HEK293 (cell line): ENCODE measurements around the gene ZGPAT.

ENCODE experiments used
- CTCF ChIA-PET: fragments of 350-600 bp; formaldehyde crosslinking; extraction: SDS; loops from one replicate; lab custom pipeline; 2021; ENCODE audit warnings: antibody characterized with exemption; lab: Yijun Ruan, JAX
- POLR2A ChIA-PET: fragments of 300-600 bp; formaldehyde crosslinking; extraction: SDS; loops from one replicate; lab custom pipeline; 2020; ENCODE audit warnings: antibody characterized with exemption, inconsistent platforms; lab: Yijun Ruan, JAX
- H3K27ac ChIP-seq: fragments of 200-500 bp; sonication (Bioruptor generic); 2 replicates; pipeline ENCODE4 v1.5.1; 2014; ENCODE audit warnings: low read depth, low read length, control low read depth, inconsistent platforms; ENCODE audit errors: extremely low read depth
- H3K36me3 ChIP-seq, 2 experiments: fragments of 200-500 bp in 1 of 2; sonication (Bioruptor generic) in 1 of 2; 1 replicate in 1 of 2; 2 replicates in 1 of 2; pipeline ENCODE4 v1.5.1; 2014 to 2017; ENCODE audit warnings: inconsistent platforms in 2 of 2, low read length in 2 of 2; ENCODE audit not compliant: control insufficient read depth in 2 of 2, insufficient read depth in 1 of 2
- H3K4me1 ChIP-seq: fragments of 200-500 bp; sonication (Bioruptor generic); 2 replicates; pipeline ENCODE4 v1.5.1; 2014; ENCODE audit warnings: mild to moderate bottlenecking, low read length, inconsistent platforms; ENCODE audit not compliant: control insufficient read depth, insufficient read depth
- H3K4me3 ChIP-seq: 2 replicates; pipeline ENCODE4 v1.5.1; 2011; ENCODE audit warnings: low read depth, mild to moderate bottlenecking, control low read depth, low read length, moderate library complexity
- H3K9me3 ChIP-seq: fragments of 200-500 bp; sonication (Bioruptor generic); 2 replicates; pipeline ENCODE4 v1.5.1; 2014; ENCODE audit warnings: low read depth, low read length, inconsistent platforms; ENCODE audit not compliant: control insufficient read depth, insufficient read depth
- GLI2 ChIP-seq: fragments of 450-650 bp; formaldehyde crosslinking; IDR thresholded peaks from 2 replicates; pipeline ENCODE4; 2017; ENCODE audit warnings: missing biosample characterization, missing genetic modification characterization, low read depth, borderline replicate concordance
- KLF1 ChIP-seq: fragments of 450-650 bp; formaldehyde crosslinking; IDR thresholded peaks from 2 replicates; pipeline ENCODE4 v1.5.1; 2016; ENCODE audit warnings: missing biosample characterization, missing genetic modification characterization
- KLF10 ChIP-seq: fragments of 450-650 bp; IDR thresholded peaks from 2 replicates; pipeline ENCODE4 v1.5.1; 2018; ENCODE audit warnings: missing biosample characterization, mild to moderate bottlenecking, missing genetic modification characterization
- KLF16 ChIP-seq: fragments of 450-650 bp; formaldehyde crosslinking; IDR thresholded peaks from 2 replicates; pipeline ENCODE4 v1.5.1; 2017; ENCODE audit warnings: missing biosample characterization, missing genetic modification characterization
- KLF8 ChIP-seq: fragments of 450-650 bp; formaldehyde crosslinking; IDR thresholded peaks from 2 replicates; pipeline ENCODE4 v1.5.1; 2016; ENCODE audit warnings: missing biosample characterization, missing genetic modification characterization
- MZF1 ChIP-seq: fragments of 450-650 bp; formaldehyde crosslinking; IDR thresholded peaks from 2 replicates; pipeline ENCODE4 v1.5.1; 2017; ENCODE audit warnings: missing biosample characterization, missing genetic modification characterization, borderline replicate concordance
- SP3 ChIP-seq: fragments of 450-650 bp; formaldehyde crosslinking; IDR thresholded peaks from 2 replicates; pipeline ENCODE4 v1.5.1; 2016; ENCODE audit warnings: missing biosample characterization, missing genetic modification characterization
- TCF7L2 ChIP-seq: IDR thresholded peaks from 2 replicates; pipeline ENCODE4 v1.6.1; 2011; ENCODE audit warnings: low read depth, mild to moderate bottlenecking, inconsistent platforms, low read length, moderate library complexity, borderline replicate concordance
- YY2 ChIP-seq: fragments of 450-650 bp; formaldehyde crosslinking; IDR thresholded peaks from 2 replicates; pipeline ENCODE4 v1.5.1; 2016; ENCODE audit warnings: missing biosample characterization, missing genetic modification characterization
- ZFP3 ChIP-seq: fragments of 450-650 bp; formaldehyde crosslinking; IDR thresholded peaks from 2 replicates; pipeline ENCODE4 v1.5.1; 2016; ENCODE audit warnings: low read depth, missing biosample characterization, missing genetic modification characterization
- ZFP69B ChIP-seq: fragments of 450-650 bp; formaldehyde crosslinking; IDR thresholded peaks from 2 replicates; pipeline ENCODE4 v1.5.1; 2016; ENCODE audit warnings: missing biosample characterization, missing genetic modification characterization
- ZNF10 ChIP-seq: fragments of 450-650 bp; formaldehyde crosslinking; IDR thresholded peaks from 2 replicates; pipeline ENCODE4 v1.5.1; 2017; ENCODE audit warnings: missing biosample characterization, missing genetic modification characterization
- ZNF133 ChIP-seq: fragments of 450-650 bp; formaldehyde crosslinking; IDR thresholded peaks from 2 replicates; pipeline ENCODE4 v1.5.1; 2016; ENCODE audit warnings: missing biosample characterization, missing genetic modification characterization
- ZNF155 ChIP-seq: fragments of 450-650 bp; formaldehyde crosslinking; IDR thresholded peaks from 2 replicates; pipeline ENCODE4 v1.5.1; 2016; ENCODE audit warnings: missing biosample characterization, missing genetic modification characterization
- ZNF248 ChIP-seq: fragments of 450-650 bp; formaldehyde crosslinking; IDR thresholded peaks from 2 replicates; pipeline ENCODE4 v1.5.1; 2017; ENCODE audit warnings: missing biosample characterization, missing genetic modification characterization
- ZNF311 ChIP-seq: fragments of 450-650 bp; formaldehyde crosslinking; IDR thresholded peaks from 2 replicates; pipeline ENCODE4 v1.5.1; 2017; ENCODE audit warnings: missing biosample characterization, missing genetic modification characterization, borderline replicate concordance
- ZNF518A ChIP-seq: fragments of 450-650 bp; formaldehyde crosslinking; conservative IDR thresholded peaks from 2 replicates; pipeline ENCODE4 v1.5.1; 2016; ENCODE audit warnings: low read depth, missing biosample characterization, missing genetic modification characterization
- ZNF560 ChIP-seq: fragments of 450-650 bp; formaldehyde crosslinking; IDR thresholded peaks from 2 replicates; pipeline ENCODE4 v1.5.1; 2017; ENCODE audit warnings: missing biosample characterization, missing genetic modification characterization, borderline replicate concordance
- ZNF707 ChIP-seq: fragments of 450-650 bp; formaldehyde crosslinking; IDR thresholded peaks from 2 replicates; pipeline ENCODE4 v1.5.1; 2016; ENCODE audit warnings: missing biosample characterization, missing genetic modification characterization
- ZSCAN16 ChIP-seq: fragments of 450-650 bp; formaldehyde crosslinking; IDR thresholded peaks from 2 replicates; pipeline ENCODE4 v1.5.1; 2016; ENCODE audit warnings: missing biosample characterization, missing genetic modification characterization
- ZSCAN18 ChIP-seq: fragments of 450-650 bp; formaldehyde crosslinking; IDR thresholded peaks from 2 replicates; pipeline ENCODE4 v1.5.1; 2016; ENCODE audit warnings: missing biosample characterization, missing genetic modification characterization
- TF ChIP-seq, protein P1 (sequence below): fragments of 450-650 bp; formaldehyde crosslinking; IDR thresholded peaks from 2 replicates; pipeline ENCODE4 v1.5.1; 2016; ENCODE audit warnings: missing biosample characterization, missing genetic modification characterization
- TF ChIP-seq, protein P2 (sequence below): fragments of 450-650 bp; formaldehyde crosslinking; IDR thresholded peaks from 2 replicates; pipeline ENCODE4 v1.5.1; 2016; ENCODE audit warnings: missing biosample characterization, missing genetic modification characterization
- TF ChIP-seq, protein P3 (sequence below): fragments of 450-650 bp; formaldehyde crosslinking; IDR thresholded peaks from 2 replicates; pipeline ENCODE4 v1.5.1; 2016; ENCODE audit warnings: missing biosample characterization, missing genetic modification characterization
- TF ChIP-seq, protein P4 (sequence below): fragments of 450-650 bp; formaldehyde crosslinking; IDR thresholded peaks from 2 replicates; pipeline ENCODE4 v1.5.1; 2017; ENCODE audit warnings: missing biosample characterization, missing genetic modification characterization
- TF ChIP-seq, protein P5 (sequence below): sonication (generic); formaldehyde crosslinking; IDR thresholded peaks from 2 replicates; pipeline ENCODE4 v1.8.1; 2022; ENCODE audit warnings: mild to moderate bottlenecking, moderate library complexity, missing genetic modification reagents

The ZGPAT gene

GRCh38 chr20:63696306-63696627, 11.6 kb upstream of the ZGPAT start:
- no peak overlapping the region for H3K27ac ChIP-seq
- ChIA-PET CTCF (no interaction called here), POLR2A (interaction anchor here (1.6 kb wide), 1 partner anchor 12 kb away, joined by 5 read pairs; the partner anchor contains the start of genes ARFRP1 and ZGPAT)
- H3K9me3 ChIP-seq, result no peaks in the 10 kb centered on the region
- no peak overlapping the region for H3K4me3 ChIP-seq
- peaks cover 0 to 23% of the 10 kb centered on the region in 2 experiments; a peak in 1 of 3 replicates for H3K36me3 ChIP-seq
- H3K4me1 ChIP-seq, result no peaks in the 10 kb centered on the region
- no peak for TF ChIP-seq GLI2 (tag by site-specific recombination)
- no peak for TF ChIP-seq ZNF707
- no peak for TF ChIP-seq ZSCAN16 (tag by site-specific recombination)
- TF ChIP-seq SP3 (tag by site-specific recombination), result peak; percentile 35; the same call in 1 of the 2 replicates
- no peak for TF ChIP-seq MZF1 (tag by site-specific recombination)
- no peak for TF ChIP-seq ZFP69B (tag by site-specific recombination)
- peak; percentile 86 for TF ChIP-seq KLF1 (tag by site-specific recombination)
- TF ChIP-seq KLF8, result 0 out of 2 replicates have a peak, but pooled peaks have one; percentile 57
- no peak for TF ChIP-seq KLF10 (tag by site-specific recombination)
- no peak for TF ChIP-seq ZNF133 (tag by site-specific recombination)
- TF ChIP-seq, protein P1, sequence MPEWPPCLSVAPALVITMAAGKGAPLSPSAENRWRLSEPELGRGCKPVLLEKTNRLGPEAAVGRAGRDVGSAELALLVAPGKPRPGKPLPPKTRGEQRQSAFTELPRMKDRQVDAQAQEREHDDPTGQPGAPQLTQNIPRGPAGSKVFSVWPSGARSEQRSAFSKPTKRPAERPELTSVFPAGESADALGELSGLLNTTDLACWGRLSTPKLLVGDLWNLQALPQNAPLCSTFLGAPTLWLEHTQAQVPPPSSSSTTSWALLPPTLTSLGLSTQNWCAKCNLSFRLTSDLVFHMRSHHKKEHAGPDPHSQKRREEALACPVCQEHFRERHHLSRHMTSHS (tag by site-specific recombination), result no peak
- TF ChIP-seq, protein P2, sequence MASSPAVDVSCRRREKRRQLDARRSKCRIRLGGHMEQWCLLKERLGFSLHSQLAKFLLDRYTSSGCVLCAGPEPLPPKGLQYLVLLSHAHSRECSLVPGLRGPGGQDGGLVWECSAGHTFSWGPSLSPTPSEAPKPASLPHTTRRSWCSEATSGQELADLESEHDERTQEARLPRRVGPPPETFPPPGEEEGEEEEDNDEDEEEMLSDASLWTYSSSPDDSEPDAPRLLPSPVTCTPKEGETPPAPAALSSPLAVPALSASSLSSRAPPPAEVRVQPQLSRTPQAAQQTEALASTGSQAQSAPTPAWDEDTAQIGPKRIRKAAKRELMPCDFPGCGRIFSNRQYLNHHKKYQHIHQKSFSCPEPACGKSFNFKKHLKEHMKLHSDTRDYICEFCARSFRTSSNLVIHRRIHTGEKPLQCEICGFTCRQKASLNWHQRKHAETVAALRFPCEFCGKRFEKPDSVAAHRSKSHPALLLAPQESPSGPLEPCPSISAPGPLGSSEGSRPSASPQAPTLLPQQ (tag by site-specific recombination), result no peak
- TF ChIP-seq, protein P3, sequence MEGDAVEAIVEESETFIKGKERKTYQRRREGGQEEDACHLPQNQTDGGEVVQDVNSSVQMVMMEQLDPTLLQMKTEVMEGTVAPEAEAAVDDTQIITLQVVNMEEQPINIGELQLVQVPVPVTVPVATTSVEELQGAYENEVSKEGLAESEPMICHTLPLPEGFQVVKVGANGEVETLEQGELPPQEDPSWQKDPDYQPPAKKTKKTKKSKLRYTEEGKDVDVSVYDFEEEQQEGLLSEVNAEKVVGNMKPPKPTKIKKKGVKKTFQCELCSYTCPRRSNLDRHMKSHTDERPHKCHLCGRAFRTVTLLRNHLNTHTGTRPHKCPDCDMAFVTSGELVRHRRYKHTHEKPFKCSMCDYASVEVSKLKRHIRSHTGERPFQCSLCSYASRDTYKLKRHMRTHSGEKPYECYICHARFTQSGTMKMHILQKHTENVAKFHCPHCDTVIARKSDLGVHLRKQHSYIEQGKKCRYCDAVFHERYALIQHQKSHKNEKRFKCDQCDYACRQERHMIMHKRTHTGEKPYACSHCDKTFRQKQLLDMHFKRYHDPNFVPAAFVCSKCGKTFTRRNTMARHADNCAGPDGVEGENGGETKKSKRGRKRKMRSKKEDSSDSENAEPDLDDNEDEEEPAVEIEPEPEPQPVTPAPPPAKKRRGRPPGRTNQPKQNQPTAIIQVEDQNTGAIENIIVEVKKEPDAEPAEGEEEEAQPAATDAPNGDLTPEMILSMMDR (tag by site-specific recombination), result no peak
- no peak for TF ChIP-seq ZNF560 (tag by site-specific recombination)
- TF ChIP-seq ZFP3 (tag by site-specific recombination), result no peak
- no peak for TF ChIP-seq YY2 (tag by site-specific recombination)
- TF ChIP-seq ZNF248 (tag by site-specific recombination), result no peak
- no peak for TF ChIP-seq ZNF311 (tag by site-specific recombination)
- no peak for TF ChIP-seq ZNF518A (tag by site-specific recombination)
- no peak for TF ChIP-seq ZSCAN18 (tag by site-specific recombination)
- TF ChIP-seq, protein P4, sequence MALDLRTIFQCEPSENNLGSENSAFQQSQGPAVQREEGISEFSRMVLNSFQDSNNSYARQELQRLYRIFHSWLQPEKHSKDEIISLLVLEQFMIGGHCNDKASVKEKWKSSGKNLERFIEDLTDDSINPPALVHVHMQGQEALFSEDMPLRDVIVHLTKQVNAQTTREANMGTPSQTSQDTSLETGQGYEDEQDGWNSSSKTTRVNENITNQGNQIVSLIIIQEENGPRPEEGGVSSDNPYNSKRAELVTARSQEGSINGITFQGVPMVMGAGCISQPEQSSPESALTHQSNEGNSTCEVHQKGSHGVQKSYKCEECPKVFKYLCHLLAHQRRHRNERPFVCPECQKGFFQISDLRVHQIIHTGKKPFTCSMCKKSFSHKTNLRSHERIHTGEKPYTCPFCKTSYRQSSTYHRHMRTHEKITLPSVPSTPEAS, result no peak
- TF ChIP-seq, protein P5, sequence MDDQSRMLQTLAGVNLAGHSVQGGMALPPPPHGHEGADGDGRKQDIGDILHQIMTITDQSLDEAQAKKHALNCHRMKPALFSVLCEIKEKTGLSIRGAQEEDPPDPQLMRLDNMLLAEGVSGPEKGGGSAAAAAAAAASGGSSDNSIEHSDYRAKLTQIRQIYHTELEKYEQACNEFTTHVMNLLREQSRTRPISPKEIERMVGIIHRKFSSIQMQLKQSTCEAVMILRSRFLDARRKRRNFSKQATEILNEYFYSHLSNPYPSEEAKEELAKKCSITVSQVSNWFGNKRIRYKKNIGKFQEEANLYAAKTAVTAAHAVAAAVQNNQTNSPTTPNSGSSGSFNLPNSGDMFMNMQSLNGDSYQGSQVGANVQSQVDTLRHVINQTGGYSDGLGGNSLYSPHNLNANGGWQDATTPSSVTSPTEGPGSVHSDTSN, result no peak
- TF ChIP-seq TCF7L2, result no peak
- no peak for TF ChIP-seq ZNF155 (tag by site-specific recombination)
- no peak for TF ChIP-seq KLF16
- TF ChIP-seq ZNF10 (tag by site-specific recombination), result no peak
